DMS 273 (cell line): Measurements from ENCODE around the gene IRF4.

Experiments used
- DNase-seq: peaks from one replicate; lab custom pipeline; 2025; ENCODE audit not compliant: unreplicated experiment; lab: John Stamatoyannopoulos, UW

The IRF4 gene

GRCh38 chr6:391559-392440 is at the start of gene IRF4:
TSS of gene IRF4 (plus strand) at chr6:391752. CDS start at chr6:393153, 1,401 bp downstream.
- peak; percentile 56 for DNase-seq

GRCh38 chr6:341914-342831 is 49.4 kb upstream of the IRF4 start:
- no peak for DNase-seq

- no peak for DNase-seq
These were observed 48.7 kb upstream of the IRF4 start for GRCh38 chr6:342832-343179.

GRCh38 chr6:343226-343935 is 48.2 kb upstream of the IRF4 start:
- no peak for DNase-seq

- DNase-seq = no peak
These were observed 47.4 kb upstream of the IRF4 start for GRCh38 chr6:343960-344815.

GRCh38 chr6:344816-345340 is 46.7 kb upstream of the IRF4 start:
- DNase-seq = no peak

- DNase-seq = no peak
These were observed 45.7 kb upstream of the IRF4 start for GRCh38 chr6:345747-346385.

GRCh38 chr6:346386-347030 is 45.0 kb upstream of the IRF4 start:
- no peak for DNase-seq

- DNase-seq = no peak
These were observed 44.3 kb upstream of the IRF4 start for GRCh38 chr6:347232-347631.

- DNase-seq = no peak
These were observed 43.3 kb upstream of the IRF4 start for GRCh38 chr6:347951-348859.

- DNase-seq = no peak
These were observed 42.6 kb upstream of the IRF4 start for GRCh38 chr6:348860-349396.

- no peak for DNase-seq
These were observed 42.0 kb upstream of the IRF4 start for GRCh38 chr6:349491-349921.

GRCh38 chr6:350371-350770 is 41.2 kb upstream of the IRF4 start:
- DNase-seq = no peak

- DNase-seq = no peak
These were observed 40.3 kb upstream of the IRF4 start for GRCh38 chr6:351011-351866.

- no peak for DNase-seq
These were observed 39.7 kb upstream of the IRF4 start for GRCh38 chr6:351867-352289.

GRCh38 chr6:352474-352873 is 39.1 kb upstream of the IRF4 start:
- no peak for DNase-seq
